Nephron progenitor cell (in vitro differentiated cells): ENCODE results near the gene TACC3.

Source experiments
- DNase-seq: peaks from one replicate; pipeline ENCODE4 v3.0.0; 2021
- H3K27ac Mint-ChIP-seq: 2 replicates; pipeline ENCODE4 v1.8.0; 2021; ENCODE audit warnings: mild to moderate bottlenecking, moderate library complexity, mixed read lengths
- H3K27me3 Mint-ChIP-seq: 2 replicates; pipeline ENCODE4 v1.8.0; 2021; ENCODE audit warnings: mild to moderate bottlenecking, low read depth, mixed read lengths; ENCODE audit not compliant: poor library complexity
- H3K36me3 Mint-ChIP-seq: 2 replicates; pipeline ENCODE4 v1.8.0; 2021; ENCODE audit warnings: low read depth, mixed read lengths
- H3K4me1 Mint-ChIP-seq: 2 replicates; pipeline ENCODE4 v1.8.0; 2021; ENCODE audit warnings: mixed read lengths
- H3K4me3 Mint-ChIP-seq: 2 replicates; pipeline ENCODE4 v1.8.0; 2021; ENCODE audit warnings: mild to moderate bottlenecking, moderate library complexity, mixed read lengths
- H3K9me3 Mint-ChIP-seq: 2 replicates; pipeline ENCODE4 v1.8.0; 2021; ENCODE audit warnings: mild to moderate bottlenecking, moderate library complexity, mixed read lengths
- CTCF ChIP-seq: fragments of 200-600 bp; sonication (generic); IDR thresholded peaks from 2 replicates; pipeline ENCODE4 v1.5.0; 2021; ENCODE audit warnings: antibody characterized with exemption

Gene TACC3

GRCh38 chr4:1764670-1765069 lies 43.3 kb downstream of the TACC3 start:
- Mint-ChIP-seq H3K27me3 (peaks cover 4% of the 10 kb centered on the region), H3K4me3 (no peak overlapping the region), H3K9me3 (no peaks in the 10 kb centered on the region), H3K4me1 (peaks cover 23% of the 10 kb centered on the region), H3K36me3 (no peaks in the 10 kb centered on the region), H3K27ac (no peak overlapping the region)
- TF ChIP-seq CTCF, result no peak
- DNase-seq, result no peak

GRCh38 chr4:1765409-1766072 lies 44.2 kb downstream of the TACC3 start:
- Mint-ChIP-seq H3K4me3 (no peak overlapping the region), H3K36me3 (no peaks in the 10 kb centered on the region), H3K27ac (no peak overlapping the region), H3K4me1 (peaks cover 16% of the 10 kb centered on the region), H3K9me3 (no peaks in the 10 kb centered on the region), H3K27me3 (peaks cover 4% of the 10 kb centered on the region)
- no peak for DNase-seq
- no peak for TF ChIP-seq CTCF

DNA sequence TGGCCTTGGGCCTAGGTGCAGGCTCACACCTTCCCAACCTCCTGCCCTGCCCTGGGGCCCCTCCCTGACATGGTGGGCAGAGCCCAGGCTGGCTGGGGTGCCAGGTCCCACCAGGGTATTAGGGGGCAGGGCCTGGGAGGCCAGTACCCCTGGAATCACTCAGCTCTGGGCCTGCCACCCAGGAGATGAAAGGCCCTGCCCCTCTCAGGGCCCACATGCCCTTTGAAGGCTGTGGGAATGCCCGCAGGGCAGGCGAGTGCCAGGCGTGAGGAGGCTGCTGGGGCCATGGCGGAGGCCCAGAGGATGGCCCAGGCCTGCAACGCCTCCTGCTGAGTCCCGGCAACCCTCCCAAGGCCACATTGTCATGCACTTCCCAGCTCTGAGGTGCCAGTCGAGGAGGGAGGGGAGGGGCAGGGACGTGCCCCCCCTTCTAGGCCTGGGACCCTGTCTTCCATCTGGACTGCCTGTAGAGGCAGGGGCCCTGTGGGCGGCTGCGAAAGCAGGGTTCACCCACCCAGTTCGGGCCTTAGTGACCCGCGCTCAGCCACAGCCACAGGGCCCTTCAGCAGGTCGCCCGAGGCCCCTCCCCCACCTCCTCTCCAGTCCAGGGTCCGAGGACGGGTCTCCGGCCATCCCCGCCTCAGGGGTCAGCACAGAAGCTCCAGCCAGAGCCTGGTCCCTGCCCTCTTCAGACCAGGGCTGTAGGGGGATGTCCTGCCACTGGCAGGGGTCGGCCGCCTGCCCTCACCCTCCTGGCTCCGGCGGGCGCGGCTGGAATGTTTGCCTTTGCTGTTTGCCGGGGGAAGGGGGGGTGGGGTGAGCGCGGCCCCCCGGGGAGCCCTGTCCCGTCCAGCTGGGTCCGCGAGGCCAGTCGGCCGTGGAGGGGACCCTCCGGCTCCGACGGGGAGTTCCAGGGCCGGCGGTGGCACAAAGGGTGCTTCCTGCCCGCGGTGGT lies 45.1 kb downstream of the TACC3 start:
- Mint-ChIP-seq H3K27ac (no peak overlapping the region), H3K9me3 (no peaks in the 10 kb centered on the region), H3K36me3 (no peaks in the 10 kb centered on the region), H3K4me3 (no peak overlapping the region), H3K4me1 (peaks cover 24% of the 10 kb centered on the region), H3K27me3 (peaks cover 4% of the 10 kb centered on the region)
- no peak for TF ChIP-seq CTCF
- peak; percentile 52 for DNase-seq

- no peak overlapping the region for H3K27ac Mint-ChIP-seq
- H3K9me3 Mint-ChIP-seq, result no peaks in the 10 kb centered on the region
- TF ChIP-seq CTCF, result no peak
- peaks cover 30% of the 10 kb centered on the region for H3K4me1 Mint-ChIP-seq
- no peaks in the 10 kb centered on the region for H3K36me3 Mint-ChIP-seq
- peaks cover 4% of the 10 kb centered on the region for H3K27me3 Mint-ChIP-seq
- H3K4me3 Mint-ChIP-seq, result no peak overlapping the region
- DNase-seq, result peak; percentile 70
Measured at GRCh38 chr4:1767061-1767769, 45.9 kb downstream of the TACC3 start.

- TF ChIP-seq CTCF, result peak; percentile 25
- H3K4me1 Mint-ChIP-seq, result peaks cover 27% of the 10 kb centered on the region
- H3K27ac Mint-ChIP-seq, result no peak overlapping the region
- peak overlapping the region; percentile 70 for H3K4me3 Mint-ChIP-seq
- no peaks in the 10 kb centered on the region for H3K9me3 Mint-ChIP-seq
- no peaks in the 10 kb centered on the region for H3K36me3 Mint-ChIP-seq
- peak; percentile 69 for DNase-seq
- peaks cover 4% of the 10 kb centered on the region for H3K27me3 Mint-ChIP-seq
Measured at GRCh38 chr4:1767770-1768366, 46.5 kb downstream of the TACC3 start.
